Measurements from ENCODE around the gene BEND2.

GRCh38 chrX:18133605-18134004 lies 87.1 kb downstream of the BEND2 start:
- TF ChIP-seq CTCF (IDR thresholded peaks at IDR 0.05) (no peak), POLR2A (IDR thresholded peaks at IDR 0.05) (no peak), EP300 (IDR thresholded peaks at IDR 0.05) (no peak)
